HG03520 (cell line): ENCODE data around the gene DBNDD2.

Experiments used
- ATAC-seq: cut with Tn5 transposase; IDR thresholded peaks from one replicate; pipeline ENCODE4 v1.9.1; 2021; ENCODE audit warnings: mild to moderate bottlenecking, moderate library complexity; ENCODE audit not compliant: unreplicated experiment

Gene DBNDD2

GRCh38 chr20:45413479-45413878 lies 5.4 kb downstream of the DBNDD2 start:
- no peak for ATAC-seq

- peak; percentile 56 for ATAC-seq
Observed at GRCh38 chr20:45415822-45416637, 7.9 kb downstream of the DBNDD2 start, which contains the start of gene PIGT. Gene PIGT, plus strand, starts transcription at chr20:45416141. Its CDS starts 16 bp downstream, at chr20:45416157.

- ATAC-seq: no peak
Observed at GRCh38 chr20:45416917-45417316, 8.8 kb downstream of the DBNDD2 start.

- ATAC-seq: peak; percentile 57
Observed at GRCh38 chr20:45419188-45420091, 11.4 kb downstream of the DBNDD2 start.

- ATAC-seq: no peak
Observed at GRCh38 chr20:45420125-45420524, 12.0 kb downstream of the DBNDD2 start.

- ATAC-seq: no peak
Observed at GRCh38 chr20:45423700-45424099, 15.6 kb downstream of the DBNDD2 start.

- no peak for ATAC-seq
Observed at GRCh38 chr20:45425561-45425960, 17.5 kb downstream of the DBNDD2 start.

- no peak for ATAC-seq
Observed at GRCh38 chr20:45426320-45427016, 18.4 kb downstream of the DBNDD2 start.

- ATAC-seq: no peak
Observed at GRCh38 chr20:45427236-45428149, 19.4 kb downstream of the DBNDD2 start.

GRCh38 chr20:45429618-45430017 lies 21.5 kb downstream of the DBNDD2 start:
- ATAC-seq: no peak

GRCh38 chr20:45432294-45432693 lies 24.2 kb downstream of the DBNDD2 start:
- ATAC-seq: peak; percentile 58

- ATAC-seq: no peak
Observed at GRCh38 chr20:45433316-45433715, 25.2 kb downstream of the DBNDD2 start.

GRCh38 chr20:45433976-45434375 lies 25.9 kb downstream of the DBNDD2 start:
- no peak for ATAC-seq

GRCh38 chr20:45436732-45437485 lies 28.8 kb downstream of the DBNDD2 start:
- ATAC-seq: no peak

GRCh38 chr20:45440424-45440823 lies 32.3 kb downstream of the DBNDD2 start:
- ATAC-seq: no peak

- no peak for ATAC-seq
Observed at GRCh38 chr20:45440891-45441685, 33.0 kb downstream of the DBNDD2 start.

- no peak for ATAC-seq
Observed at GRCh38 chr20:45441746-45442145, 33.7 kb downstream of the DBNDD2 start.

GRCh38 chr20:45444050-45444449 lies 36.0 kb downstream of the DBNDD2 start:
- no peak for ATAC-seq
